GM12865 (cell line): ENCODE measurements around the gene ABI3BP.

Source experiments
- DNase-seq: peaks from one replicate; pipeline ENCODE4 v3.0.0; 2010; ENCODE audit warnings: low read depth
- H3K4me3 ChIP-seq: 2 replicates; pipeline ENCODE4 v1.5.1; 2011; ENCODE audit warnings: mild to moderate bottlenecking, low read depth, low read length, control low read depth
- TF ChIP-seq, protein P1 (sequence below): IDR thresholded peaks from 2 replicates; pipeline ENCODE4 v1.5.1; 2011; ENCODE audit warnings: low read length, control low read depth, low read depth, inconsistent platforms; ENCODE audit not compliant: insufficient read depth; ENCODE audit errors: missing control alignments

ABI3BP gene

DNA sequence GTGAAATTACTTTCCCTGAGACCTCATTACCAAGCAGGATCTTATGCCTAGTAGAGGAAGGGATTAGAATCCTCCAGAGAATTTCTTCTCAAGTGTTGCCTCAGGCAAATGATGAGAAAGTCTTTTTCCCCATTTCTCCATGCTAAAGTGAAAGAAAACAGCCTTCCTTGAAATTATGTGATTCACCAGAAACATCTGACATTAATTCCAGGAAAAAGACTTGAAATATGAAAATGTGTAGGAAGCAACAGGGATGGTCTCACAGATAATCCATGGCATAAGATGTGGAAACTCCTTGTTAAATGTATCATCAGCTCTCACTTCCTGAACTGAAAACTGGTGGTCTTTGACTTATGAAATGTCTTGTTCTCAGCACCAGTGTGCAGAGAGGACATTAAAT is 17.9 kb upstream of the ABI3BP start:
- H3K4me3 ChIP-seq, result no peak overlapping the region
- no peak for DNase-seq
- TF ChIP-seq, protein P1, sequence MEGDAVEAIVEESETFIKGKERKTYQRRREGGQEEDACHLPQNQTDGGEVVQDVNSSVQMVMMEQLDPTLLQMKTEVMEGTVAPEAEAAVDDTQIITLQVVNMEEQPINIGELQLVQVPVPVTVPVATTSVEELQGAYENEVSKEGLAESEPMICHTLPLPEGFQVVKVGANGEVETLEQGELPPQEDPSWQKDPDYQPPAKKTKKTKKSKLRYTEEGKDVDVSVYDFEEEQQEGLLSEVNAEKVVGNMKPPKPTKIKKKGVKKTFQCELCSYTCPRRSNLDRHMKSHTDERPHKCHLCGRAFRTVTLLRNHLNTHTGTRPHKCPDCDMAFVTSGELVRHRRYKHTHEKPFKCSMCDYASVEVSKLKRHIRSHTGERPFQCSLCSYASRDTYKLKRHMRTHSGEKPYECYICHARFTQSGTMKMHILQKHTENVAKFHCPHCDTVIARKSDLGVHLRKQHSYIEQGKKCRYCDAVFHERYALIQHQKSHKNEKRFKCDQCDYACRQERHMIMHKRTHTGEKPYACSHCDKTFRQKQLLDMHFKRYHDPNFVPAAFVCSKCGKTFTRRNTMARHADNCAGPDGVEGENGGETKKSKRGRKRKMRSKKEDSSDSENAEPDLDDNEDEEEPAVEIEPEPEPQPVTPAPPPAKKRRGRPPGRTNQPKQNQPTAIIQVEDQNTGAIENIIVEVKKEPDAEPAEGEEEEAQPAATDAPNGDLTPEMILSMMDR, result no peak

GRCh38 chr3:101010296-101010695 is 17.1 kb upstream of the ABI3BP start:
- TF ChIP-seq, protein P1, result no peak
- DNase-seq, result no peak
- H3K4me3 ChIP-seq, result no peak overlapping the region

GRCh38 chr3:101009386-101009785 is 16.2 kb upstream of the ABI3BP start:
- TF ChIP-seq, protein P1, result no peak
- no peak overlapping the region for H3K4me3 ChIP-seq
- DNase-seq, result no peak

DNA sequence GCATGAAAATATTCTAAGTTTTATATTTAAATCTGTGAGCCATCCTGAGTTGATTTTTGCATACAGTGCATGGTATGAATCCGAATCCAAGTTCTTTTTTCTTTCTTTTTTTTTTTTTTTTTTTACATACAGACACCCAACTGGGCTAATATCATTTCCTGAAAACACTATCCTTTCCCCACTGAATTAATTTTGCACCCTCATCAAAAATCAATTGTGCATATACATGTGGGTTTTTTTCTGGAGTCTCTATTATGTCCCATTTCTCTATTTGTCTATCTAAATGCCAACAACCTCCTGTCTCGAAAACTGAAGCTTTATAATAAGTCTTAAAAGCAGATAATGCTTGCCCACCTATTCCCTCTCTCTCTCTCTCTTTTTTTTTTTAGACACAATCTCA is 5.9 kb upstream of the ABI3BP start:
- no peak overlapping the region for H3K4me3 ChIP-seq
- no peak for DNase-seq
- TF ChIP-seq, protein P1, result no peak

DNA sequence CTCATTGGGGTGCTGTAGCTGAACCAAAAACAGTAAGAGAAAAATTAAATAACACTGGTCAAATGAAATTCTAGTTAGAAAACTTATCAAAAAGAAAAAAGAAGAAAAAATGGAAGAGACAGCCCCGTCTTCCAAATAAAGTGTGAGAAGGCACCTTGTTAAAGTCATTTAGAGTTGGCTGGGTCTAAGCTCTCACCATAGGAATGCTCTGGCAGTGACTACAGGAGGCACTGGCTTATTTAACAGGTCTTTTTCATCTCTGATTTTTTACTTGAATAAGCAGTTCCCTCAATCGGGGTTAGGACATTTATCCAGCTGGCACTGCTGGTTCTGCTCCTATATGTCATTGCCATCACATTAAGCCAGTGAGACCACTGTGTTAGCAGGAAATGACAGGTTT is 1.6 kb upstream of the ABI3BP start:
- DNase-seq, result no peak
- TF ChIP-seq, protein P1, result no peak
- H3K4me3 ChIP-seq, result no peak overlapping the region

GRCh38 chr3:100994187-100994586 is 966 bp upstream of the ABI3BP start:
- H3K4me3 ChIP-seq, result no peak overlapping the region
- DNase-seq, result no peak
- TF ChIP-seq, protein P1, result no peak

DNA sequence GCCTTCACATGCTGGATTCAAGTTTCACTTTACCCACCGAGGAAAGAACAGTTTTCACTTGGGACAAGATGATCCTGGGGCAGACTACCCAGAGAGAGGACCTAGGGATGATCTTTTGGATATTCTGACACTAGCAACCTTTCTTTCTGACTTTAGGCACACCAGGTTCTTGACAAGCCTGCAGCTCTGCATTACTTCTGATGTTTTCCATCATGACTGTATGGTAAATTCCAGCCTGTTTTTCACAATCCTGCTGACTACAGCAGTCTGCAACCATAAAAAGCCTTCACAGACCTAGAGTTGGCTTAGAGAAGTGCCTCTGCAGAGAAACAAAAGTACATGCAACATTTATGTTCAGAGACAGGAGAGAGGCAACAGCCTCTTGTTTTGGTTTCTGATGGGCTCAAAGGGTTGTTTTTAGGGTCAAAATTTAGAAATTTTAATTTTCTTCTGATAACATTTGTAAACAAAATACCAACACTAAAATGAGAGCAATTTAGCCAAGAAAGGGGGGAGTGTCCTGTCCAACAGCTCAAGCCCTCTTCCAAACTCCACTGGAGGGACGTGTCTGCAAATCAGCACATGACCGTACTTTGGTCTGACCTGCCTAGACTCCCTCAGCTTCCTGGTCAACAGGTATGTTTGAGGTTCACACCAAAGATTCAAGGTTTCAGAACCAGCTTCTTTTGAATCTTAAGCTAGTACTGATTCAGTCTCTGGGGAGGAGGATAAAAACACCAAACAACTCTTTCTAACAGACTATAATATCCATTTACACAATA is 799 bp downstream of the ABI3BP start:
- DNase-seq, result peak; percentile 34
- TF ChIP-seq, protein P1, result no peak
- H3K4me3 ChIP-seq, result no peak overlapping the region
